Parathyroid adenoma (tissue), 2 donors: ENCODE results near the gene IL17REL.

Experiments used
- H2AFZ ChIP-seq: fragments of 300-600 bp; sonication (generic); one replicate; pipeline ENCODE4 v1.7.0; 2017; ENCODE audit warnings: antibody characterized with exemption, mild to moderate bottlenecking
- H3K27ac ChIP-seq: fragments of 300-600 bp; sonication (generic); one replicate; pipeline ENCODE4 v1.7.0; 2017
- H3K27me3 ChIP-seq: fragments of 300-600 bp; sonication (generic); one replicate; pipeline ENCODE4 v1.7.0; 2017; ENCODE audit warnings: low read length; ENCODE audit not compliant: control insufficient read depth, insufficient read depth
- H3K36me3 ChIP-seq: fragments of 300-600 bp; sonication (generic); one replicate; pipeline ENCODE4 v1.7.0; 2017; ENCODE audit warnings: low read length; ENCODE audit not compliant: control insufficient read depth, insufficient read depth
- H3K4me1 ChIP-seq: fragments of 300-600 bp; sonication (generic); one replicate; pipeline ENCODE4 v1.7.0; 2017; ENCODE audit warnings: control low read depth
- H3K4me2 ChIP-seq: fragments of 300-600 bp; sonication (generic); one replicate; pipeline ENCODE4 v1.7.0; 2017; ENCODE audit warnings: low read length
- H3K4me3 ChIP-seq: fragments of 300-600 bp; sonication (generic); one replicate; pipeline ENCODE4 v1.7.0; 2017; ENCODE audit warnings: low read depth, low read length
- H3K79me2 ChIP-seq: fragments of 300-600 bp; sonication (generic); one replicate; pipeline ENCODE4 v1.7.0; 2017; ENCODE audit warnings: control low read depth
- H3K9ac ChIP-seq: fragments of 300-600 bp; sonication (generic); one replicate; pipeline ENCODE4 v1.7.0; 2017; ENCODE audit warnings: mild to moderate bottlenecking
- H3K9me3 ChIP-seq: fragments of 300-600 bp; sonication (generic); one replicate; pipeline ENCODE4 v1.7.0; 2017; ENCODE audit warnings: low read length; ENCODE audit not compliant: control insufficient read depth
- CTCF ChIP-seq: fragments of 300-600 bp; sonication (generic); IDR thresholded peaks from one replicate; pipeline ENCODE4 v1.7.0; 2017; ENCODE audit warnings: antibody characterized with exemption, mild to moderate bottlenecking
- donor health status: primary hyperparathyroidism.

IL17REL gene

DNA sequence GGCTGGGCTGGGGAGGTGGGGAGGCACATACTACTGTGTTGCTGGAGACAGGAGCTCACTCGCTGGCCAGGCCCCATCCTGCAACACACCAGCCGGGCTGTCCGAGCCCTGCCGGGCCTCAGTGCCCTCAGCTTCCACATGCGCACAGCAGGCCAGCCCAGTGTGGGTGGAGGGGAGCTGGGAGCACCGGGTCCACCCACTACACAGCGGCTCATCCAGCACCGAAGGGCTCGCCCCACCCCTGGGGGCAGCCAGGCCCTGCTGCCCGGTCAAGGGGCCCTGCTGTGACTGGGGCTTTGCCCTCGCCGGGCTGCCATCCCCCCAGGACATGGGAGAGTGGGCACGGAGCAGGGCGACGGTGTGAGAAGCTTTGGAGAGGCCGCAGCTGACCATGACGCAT is 36.3 kb upstream of the IL17REL start:
- no peaks in the 10 kb centered on the region for H3K27me3 ChIP-seq
- H3K4me1 ChIP-seq, result no peaks in the 10 kb centered on the region
- no peak overlapping the region for H3K27ac ChIP-seq
- no peak overlapping the region for H3K4me2 ChIP-seq
- H3K36me3 ChIP-seq, result no peaks in the 10 kb centered on the region
- no peak overlapping the region for H3K9ac ChIP-seq
- TF ChIP-seq CTCF, result no peak
- no peaks in the 10 kb centered on the region for H3K9me3 ChIP-seq
- H2AFZ ChIP-seq, result no peak overlapping the region
- H3K79me2 ChIP-seq, result no peaks in the 10 kb centered on the region
- H3K4me3 ChIP-seq, result no peak overlapping the region

DNA sequence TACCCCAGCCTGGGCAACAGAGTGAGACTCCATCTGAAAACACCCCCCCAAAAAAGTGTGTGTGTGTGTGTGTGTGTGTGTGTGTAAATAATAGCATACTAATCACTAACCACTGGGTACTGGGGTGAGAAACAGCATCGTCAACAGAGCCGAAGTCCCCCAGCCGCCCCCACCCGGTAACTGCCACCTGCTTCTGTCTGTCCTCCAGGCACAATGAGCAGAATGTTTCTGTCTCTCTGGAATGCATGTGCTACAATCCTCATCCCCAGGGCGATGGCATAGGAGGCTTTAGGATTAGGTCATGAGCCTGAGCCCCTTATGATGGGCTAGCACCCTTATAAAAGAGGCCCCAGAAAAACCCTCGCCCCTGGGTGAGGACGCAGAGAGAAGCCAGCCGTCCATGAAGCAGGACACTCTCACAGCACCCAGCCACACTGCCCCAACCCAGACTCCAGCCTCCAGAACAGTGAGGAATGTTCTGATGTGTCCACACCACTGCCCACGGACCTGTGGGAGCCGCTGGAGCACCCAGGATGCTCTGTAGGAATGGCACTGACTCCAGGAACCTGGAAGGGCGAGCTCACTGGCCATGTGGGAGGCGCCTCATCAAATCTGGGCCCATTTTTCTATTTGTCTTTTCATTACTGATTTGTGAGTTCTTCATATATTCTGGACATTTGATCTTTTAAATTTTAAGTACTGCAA is 35.6 kb upstream of the IL17REL start:
- no peak overlapping the region for H3K4me3 ChIP-seq
- H3K4me1 ChIP-seq, result no peaks in the 10 kb centered on the region
- no peak for TF ChIP-seq CTCF
- no peak overlapping the region for H3K9ac ChIP-seq
- no peak overlapping the region for H3K4me2 ChIP-seq
- no peaks in the 10 kb centered on the region for H3K27me3 ChIP-seq
- H3K79me2 ChIP-seq, result no peaks in the 10 kb centered on the region
- H3K9me3 ChIP-seq, result no peaks in the 10 kb centered on the region
- no peaks in the 10 kb centered on the region for H3K36me3 ChIP-seq
- H2AFZ ChIP-seq, result no peak overlapping the region
- no peak overlapping the region for H3K27ac ChIP-seq

DNA sequence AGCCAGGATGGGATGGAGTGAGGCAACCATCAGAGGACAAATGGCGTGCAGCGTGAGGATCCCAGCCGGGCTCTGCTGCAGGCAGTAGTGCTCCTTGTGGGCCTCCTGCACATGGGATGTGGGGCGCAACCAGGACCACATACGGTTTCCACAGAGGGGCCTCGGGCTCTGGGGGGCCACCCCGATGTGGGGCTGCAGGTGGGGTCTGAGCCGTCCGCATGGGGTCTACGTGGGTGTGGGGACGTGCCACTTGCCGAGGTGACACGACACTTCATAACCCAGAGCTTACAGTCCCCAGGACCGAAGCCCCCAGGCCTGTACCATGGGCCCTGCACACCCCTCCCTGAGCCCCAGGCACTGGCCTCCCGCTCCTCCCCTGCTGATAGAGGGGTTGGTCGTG is 34.8 kb upstream of the IL17REL start:
- Histone ChIP-seq H3K27ac (no peak overlapping the region), H3K4me2 (no peak overlapping the region), H3K4me3 (no peak overlapping the region), H3K27me3 (no peaks in the 10 kb centered on the region), H3K9me3 (no peaks in the 10 kb centered on the region), H3K9ac (no peak overlapping the region), H3K4me1 (no peaks in the 10 kb centered on the region), H3K36me3 (no peaks in the 10 kb centered on the region), H3K79me2 (no peaks in the 10 kb centered on the region), H2AFZ (no peak overlapping the region)
- TF ChIP-seq CTCF, result no peak

- Histone ChIP-seq H3K9me3 (no peaks in the 10 kb centered on the region), H3K27ac (no peak overlapping the region), H3K27me3 (no peaks in the 10 kb centered on the region), H3K4me2 (no peak overlapping the region), H3K36me3 (no peaks in the 10 kb centered on the region), H3K4me3 (no peak overlapping the region), H3K79me2 (no peaks in the 10 kb centered on the region), H2AFZ (no peak overlapping the region), H3K9ac (no peak overlapping the region), H3K4me1 (no peaks in the 10 kb centered on the region)
- no peak for TF ChIP-seq CTCF
Measured at GRCh38 chr22:50046481-50047245, 34.1 kb upstream of the IL17REL start.
